ENCODE measurements around the gene LRRK1.

DNA sequence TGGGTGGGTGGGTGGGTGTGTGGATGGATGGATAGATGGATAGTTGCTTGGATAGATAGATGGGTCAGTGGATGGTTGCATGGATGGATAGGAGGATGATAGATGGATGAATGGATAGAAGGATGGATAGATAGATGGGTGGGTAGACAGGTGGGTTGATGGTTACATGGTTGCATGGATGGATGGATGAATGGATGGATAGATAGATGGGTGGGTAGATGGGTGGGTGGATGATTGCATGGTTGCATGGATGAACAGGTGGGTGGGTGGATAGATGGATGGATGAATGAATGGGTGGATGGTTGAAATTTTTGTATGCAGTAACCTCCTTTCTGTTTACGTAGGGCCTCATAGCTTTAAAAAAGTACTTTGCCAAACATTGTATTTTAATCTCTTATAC lies 79.5 kb downstream of the LRRK1 start:
- TF ChIP-seq, protein P1, sequence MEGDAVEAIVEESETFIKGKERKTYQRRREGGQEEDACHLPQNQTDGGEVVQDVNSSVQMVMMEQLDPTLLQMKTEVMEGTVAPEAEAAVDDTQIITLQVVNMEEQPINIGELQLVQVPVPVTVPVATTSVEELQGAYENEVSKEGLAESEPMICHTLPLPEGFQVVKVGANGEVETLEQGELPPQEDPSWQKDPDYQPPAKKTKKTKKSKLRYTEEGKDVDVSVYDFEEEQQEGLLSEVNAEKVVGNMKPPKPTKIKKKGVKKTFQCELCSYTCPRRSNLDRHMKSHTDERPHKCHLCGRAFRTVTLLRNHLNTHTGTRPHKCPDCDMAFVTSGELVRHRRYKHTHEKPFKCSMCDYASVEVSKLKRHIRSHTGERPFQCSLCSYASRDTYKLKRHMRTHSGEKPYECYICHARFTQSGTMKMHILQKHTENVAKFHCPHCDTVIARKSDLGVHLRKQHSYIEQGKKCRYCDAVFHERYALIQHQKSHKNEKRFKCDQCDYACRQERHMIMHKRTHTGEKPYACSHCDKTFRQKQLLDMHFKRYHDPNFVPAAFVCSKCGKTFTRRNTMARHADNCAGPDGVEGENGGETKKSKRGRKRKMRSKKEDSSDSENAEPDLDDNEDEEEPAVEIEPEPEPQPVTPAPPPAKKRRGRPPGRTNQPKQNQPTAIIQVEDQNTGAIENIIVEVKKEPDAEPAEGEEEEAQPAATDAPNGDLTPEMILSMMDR (IDR thresholded peaks at IDR 0.05), result no peak
- no peak for TF ChIP-seq EZH2 (IDR thresholded peaks at IDR 0.05; ENCODE audit: borderline replicate concordance, insufficient read depth, low read depth, low read length, poor library complexity, severe bottlenecking)
